ENCODE measurements around the gene VWA1. TPM values are rescaled to one million over a fixed set of nuclear protein-coding genes. Genes with fewer than 3 reads are reported as not detected.

The VWA1 gene
- total and polyA plus RNA-seq, 2 of the 4 experiments (the other 2 are of a cell fraction): 1.1 to 6.1 TPM

GRCh38 chr1:1426496-1427105 is 8.9 kb upstream of the VWA1 start:
- no TSS peak for BruUV-seq (replicated peaks)
- CTCF ChIA-PET: interaction anchor here (1.3 kb wide), 1 partner anchor 14 kb away, joined by 4 read pairs; no protein-coding TSS in a partner anchor

More at GRCh38 chr1:1426496-1427105, 8.9 kb upstream of the VWA1 start:
- Histone ChIP-seq H3K18ac (ENCODE audit: low read depth, low read length) (no peak overlapping the region), H3K27me3 (ENCODE audit: control insufficient read depth, insufficient read depth, low read length) (no peaks in the 10 kb centered on the region), H4K5ac (ENCODE audit: low read depth, low read length) (no peak overlapping the region), H2AK5ac (ENCODE audit: low read depth, low read length) (no peak overlapping the region), H2AK9ac (replicated peaks; ENCODE audit: low read depth, low read length, poor library complexity) (no peak overlapping the region), H3K4ac (ENCODE audit: low read depth, low read length) (no peak overlapping the region), H4K91ac (ENCODE audit: insufficient read depth, low read depth, low read length) (no peak overlapping the region), H3K4me2 (ENCODE audit: low read depth, low read length) (no peak overlapping the region), H3K27ac (ENCODE audit: insufficient read depth, low read length) (no peak overlapping the region), H3K4me3 (ENCODE audit: insufficient read depth, low read depth, low read length) (no peak overlapping the region), H2BK5ac (ENCODE audit: low read depth, low read length, poor library complexity, severe bottlenecking) (no peak overlapping the region), H2BK120ac (ENCODE audit: low read depth, low read length) (no peak overlapping the region), H4K8ac (ENCODE audit: low read depth in 2 of 2, low read length in 2 of 2) (no peak overlapping the region), H4K20me1 (ENCODE audit: insufficient read depth, low read length) (no peaks in the 10 kb centered on the region), H3K9me1 (ENCODE audit: insufficient read depth, low read length) (no peaks in the 10 kb centered on the region), H3K9me3 (ENCODE audit: control insufficient read depth, insufficient read depth, low read length) (no peaks in the 10 kb centered on the region), H2BK15ac (ENCODE audit: low read depth, low read length) (no peak overlapping the region), H3K79me1 (ENCODE audit: low read depth in 1 of 2, low read length in 2 of 2) (no peaks in the 10 kb centered on the region), H3K36me3 (ENCODE audit: control insufficient read depth, insufficient read depth, low read length) (no peaks in the 10 kb centered on the region), H2AFZ (replicated peaks; ENCODE audit: low read length, poor library complexity) (no peak overlapping the region), H3K4me1 (ENCODE audit: control insufficient read depth, insufficient read depth, low read length) (peaks cover 14% of the 10 kb centered on the region), H3K9ac (ENCODE audit: low read depth, low read length) (no peak overlapping the region), H3K14ac (replicated peaks; ENCODE audit: low read depth, low read length) (no peak overlapping the region), H3K23ac (ENCODE audit: low read depth, low read length) (no peak overlapping the region), H2BK20ac (ENCODE audit: low read depth, low read length) (no peak overlapping the region), H3K56ac (ENCODE audit: extremely low read depth, insufficient read depth, low read length) (no peak overlapping the region)
- no peak for DNase-seq
- no peak for TF ChIP-seq SMC3 (IDR thresholded peaks at IDR 0.05; ENCODE audit: low read depth, low read length)
- no peak for TF ChIP-seq MXI1 (IDR thresholded peaks at IDR 0.05; ENCODE audit: borderline replicate concordance, low read depth, low read length)
- no peak for TF ChIP-seq ELK1 (IDR thresholded peaks at IDR 0.05; ENCODE audit: borderline replicate concordance, low read depth, low read length)
- TF ChIP-seq USF2 (IDR thresholded peaks at IDR 0.05; ENCODE audit: low read depth, low read length): no peak
- TF ChIP-seq RAD21 (IDR thresholded peaks at IDR 0.05; ENCODE audit: low read length): no peak
- no peak for ATAC-seq (ENCODE audit: low read depth)
- in situ Hi-C loops (cut with MboI; ENCODE audit: low sequenced_read_pairs) (no loop called here), intact Hi-C loops (cut with micrococcal nuclease) (no loop called here), dilution Hi-C loops (cut with HindIII; ENCODE audit: low sequenced_read_pairs, unreplicated experiment) (no loop called here)
- POLR2A ChIA-PET (ENCODE audit: unreplicated experiment): no interaction called here
- no CpG with 5 or more reads among the region's 19 CpGs for WGBS, 2 experiments (ENCODE audit: extremely low coverage in 2 of 2, insufficient read length in 1 of 2)

Measured in IMR-90 (cell line).